B cell (primary cell): ENCODE data around the gene S100A12. TPM values are rescaled to one million over a fixed set of nuclear protein-coding genes. Genes with fewer than 3 reads are reported as not detected.

Experiments
- ATAC-seq: fragments of 200-7000 bp; cut with Tn5 transposase; one replicate; pipeline ENCODE4 v1.10.0; 2021; ENCODE audit warnings: low read depth, mild to moderate bottlenecking, moderate number of reproducible peaks, moderate library complexity
- CTCF ChIA-PET: fragments of 350-600 bp; sonication (Branson Sonifier 250); formaldehyde crosslinking; loops from one replicate; lab custom pipeline; 2021; ENCODE audit warnings: antibody characterized with exemption, inconsistent platforms; lab: Charles Lee
- POLR2A ChIA-PET: fragments of 350-600 bp; sonication (Branson Sonifier 250); formaldehyde crosslinking; loops from one replicate; lab custom pipeline; 2021; ENCODE audit warnings: antibody characterized with exemption; lab: Charles Lee
- DNase-seq: peaks from one replicate; pipeline ENCODE4 v3.0.0; 2013
- H2AFZ ChIP-seq: 2 replicates; pipeline ENCODE4 v1.6.1; 2012; ENCODE audit warnings: mild to moderate bottlenecking, low read depth, low read length; ENCODE audit not compliant: insufficient read depth, poor library complexity, severe bottlenecking
- H3K27ac ChIP-seq, 2 donors: 1 replicate in 1 of 2; 2 replicates in 1 of 2; pipeline ENCODE4 v1.5.1; 2012 to 2013; ENCODE audit warnings: low read length in 2 of 2, mild to moderate bottlenecking in 2 of 2, moderate library complexity in 1 of 2
- H3K27me3 ChIP-seq, 4 experiments: fragments of 200-600 bp in 1 of 4; sonication (generic) in 1 of 4; replicated peaks in 1 of 4; 1 replicate in 2 of 4; 2 replicates in 2 of 4; pipeline versions ENCODE4 v1.6.1 to v1.7.0; 2013 to 2016; ENCODE audit warnings: low read length in 3 of 4, mild to moderate bottlenecking in 2 of 4, mixed read lengths in 1 of 4, moderate library complexity in 1 of 4; ENCODE audit not compliant: insufficient read depth in 4 of 4, control insufficient read depth in 3 of 4; ENCODE audit errors: control extremely low read depth in 1 of 4
- H3K36me3 ChIP-seq, 2 experiments: replicated peaks in 1 of 2; 1 replicate in 1 of 2; 2 replicates in 1 of 2; pipeline versions ENCODE4 v1.6.1 to v1.7.1; 2013; ENCODE audit warnings: low read length in 1 of 2; ENCODE audit not compliant: insufficient read depth in 2 of 2, control insufficient read depth in 1 of 2; ENCODE audit errors: control extremely low read depth in 1 of 2, extremely low read depth in 1 of 2
- H3K4me1 ChIP-seq, 2 donors: fragments of 200-600 bp in 1 of 2; sonication (generic) in 1 of 2; 1 replicate in 1 of 2; 2 replicates in 1 of 2; pipeline versions ENCODE4 v1.5.1 to v1.6.1; 2013 to 2017; ENCODE audit warnings: low read length in 2 of 2; ENCODE audit not compliant: control insufficient read depth in 2 of 2, insufficient read depth in 2 of 2
- H3K4me2 ChIP-seq: replicated peaks from 2 replicates; pipeline ENCODE3; 2012; ENCODE audit warnings: mild to moderate bottlenecking, low read depth, low read length; ENCODE audit not compliant: poor library complexity, severe bottlenecking
- H3K4me3 ChIP-seq, 5 experiments: fragments of 200-600 bp in 1 of 5; sonication (generic) in 1 of 5; 1 replicate in 3 of 5; 2 replicates in 2 of 5; pipeline versions ENCODE4 v1.5.1 to v1.7.0; 2011 to 2016; ENCODE audit warnings: low read length in 4 of 5, mild to moderate bottlenecking in 4 of 5, low read depth in 2 of 5, control low read depth in 1 of 5, moderate library complexity in 1 of 5; ENCODE audit not compliant: insufficient read depth in 1 of 5; ENCODE audit errors: control extremely low read depth in 1 of 5, extremely low read depth in 1 of 5
- H3K79me2 ChIP-seq: fragments of 200-600 bp; sonication (generic); one replicate; pipeline ENCODE4 v1.6.0; 2016; ENCODE audit warnings: low read length; ENCODE audit not compliant: control insufficient read depth, insufficient read depth
- H3K9ac ChIP-seq: fragments of 200-600 bp; sonication (generic); 2 replicates; pipeline ENCODE4 v1.6.1; 2017; ENCODE audit warnings: mild to moderate bottlenecking, low read length, moderate library complexity
- H3K9me3 ChIP-seq, 3 donors: one replicate each; pipeline versions ENCODE4 v1.6.1 to v1.7.1; 2013; ENCODE audit warnings: low read length in 2 of 3; ENCODE audit not compliant: control insufficient read depth in 2 of 3, insufficient read depth in 1 of 3; ENCODE audit errors: control extremely low read depth in 1 of 3
- H4K20me1 ChIP-seq: 2 replicates; pipeline ENCODE4 v1.6.0; 2012; ENCODE audit warnings: mild to moderate bottlenecking, low read length; ENCODE audit not compliant: insufficient read depth, control insufficient read depth, poor library complexity, severe bottlenecking
- H3K27ac Mint-ChIP-seq: one replicate; pipeline ENCODE4 v1.8.0; 2021; ENCODE audit warnings: mixed read lengths
- H3K27me3 Mint-ChIP-seq: one replicate; pipeline ENCODE4 v1.8.0; 2021; ENCODE audit warnings: mixed read lengths
- H3K4me1 Mint-ChIP-seq: one replicate; pipeline ENCODE4 v1.8.0; 2021; ENCODE audit warnings: mixed read lengths
- H3K4me3 Mint-ChIP-seq: one replicate; pipeline ENCODE4 v1.8.0; 2021; ENCODE audit warnings: mixed read lengths
- H3K9me3 Mint-ChIP-seq: one replicate; pipeline ENCODE4 v1.8.0; 2022; ENCODE audit warnings: mixed read lengths; ENCODE audit not compliant: insufficient read depth
- EZH2 ChIP-seq: IDR thresholded peaks from 2 replicates; pipeline ENCODE4 v1.6.1; 2012; ENCODE audit warnings: borderline replicate concordance, low read depth, mild to moderate bottlenecking, moderate library complexity, low read length; ENCODE audit not compliant: insufficient read depth, poor library complexity, severe bottlenecking
- WGBS: methylation state at CpG from one replicate; pipeline ENCODE4 v1.1.5; 2013; ENCODE audit warnings: missing lambda C conversion rate; ENCODE audit not compliant: insufficient coverage; 5-methylcytosine and 5-hydroxymethylcytosine counted together
- intact Hi-C: fragments of 100-400 bp; cut with micrococcal nuclease; formaldehyde crosslinking; loops from one replicate; pipeline ENCODE4 v1.10.0; 2022
- polyA plus RNA-seq: library from polyadenylated mRNA; depleted of rRNA; stranded (reverse); fragments of >200 nt; gene quantifications from 2 replicates; pipeline ENCODE4 v1.2.3, GENCODE V29; 2012
- total RNA-seq, 2 donors: library from RNA; stranded (reverse); fragments of 120-200 nt in 1 of 2; gene quantifications; 1 replicate in 1 of 2; 2 replicates in 1 of 2; pipeline versions ENCODE4 v1.2.3 to v1.2.4, GENCODE V29; 2013 to 2022
- TF ChIP-seq, protein P1 (sequence below): fragments of 200-600 bp; IDR thresholded peaks from one replicate; pipeline ENCODE4 v1.8.0; 2022; ENCODE audit warnings: antibody characterized with exemption, mild to moderate bottlenecking

Gene S100A12
- total and polyA plus RNA-seq, 2 donors (not counting 1 experiment from before 2014, with no cell fraction given): 3.4 TPM; not detected in 1

- TF ChIP-seq, protein P1, sequence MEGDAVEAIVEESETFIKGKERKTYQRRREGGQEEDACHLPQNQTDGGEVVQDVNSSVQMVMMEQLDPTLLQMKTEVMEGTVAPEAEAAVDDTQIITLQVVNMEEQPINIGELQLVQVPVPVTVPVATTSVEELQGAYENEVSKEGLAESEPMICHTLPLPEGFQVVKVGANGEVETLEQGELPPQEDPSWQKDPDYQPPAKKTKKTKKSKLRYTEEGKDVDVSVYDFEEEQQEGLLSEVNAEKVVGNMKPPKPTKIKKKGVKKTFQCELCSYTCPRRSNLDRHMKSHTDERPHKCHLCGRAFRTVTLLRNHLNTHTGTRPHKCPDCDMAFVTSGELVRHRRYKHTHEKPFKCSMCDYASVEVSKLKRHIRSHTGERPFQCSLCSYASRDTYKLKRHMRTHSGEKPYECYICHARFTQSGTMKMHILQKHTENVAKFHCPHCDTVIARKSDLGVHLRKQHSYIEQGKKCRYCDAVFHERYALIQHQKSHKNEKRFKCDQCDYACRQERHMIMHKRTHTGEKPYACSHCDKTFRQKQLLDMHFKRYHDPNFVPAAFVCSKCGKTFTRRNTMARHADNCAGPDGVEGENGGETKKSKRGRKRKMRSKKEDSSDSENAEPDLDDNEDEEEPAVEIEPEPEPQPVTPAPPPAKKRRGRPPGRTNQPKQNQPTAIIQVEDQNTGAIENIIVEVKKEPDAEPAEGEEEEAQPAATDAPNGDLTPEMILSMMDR: no peak
- no peak for TF ChIP-seq EZH2
- WGBS: 79% methylated on average over 2 of the region's 6 CpGs
- no peaks in the 10 kb centered on the region for H3K4me1 ChIP-seq
- H3K36me3 ChIP-seq: no peaks in the 10 kb centered on the region
- Mint-ChIP-seq H3K27ac (no peak overlapping the region), H3K27me3 (peaks cover 41% of the 10 kb centered on the region), H3K4me3 (no peak overlapping the region), H3K9me3 (no peaks in the 10 kb centered on the region), H3K4me1 (no peaks in the 10 kb centered on the region)
- H3K79me2 ChIP-seq: no peaks in the 10 kb centered on the region
- H3K27me3 ChIP-seq: peaks cover 0 to 4% (median 0%) of the 10 kb centered on the region in 4 experiments
- no peak overlapping the region for H2AFZ ChIP-seq
- H3K27ac ChIP-seq: no peak overlapping the region
- POLR2A ChIA-PET: no interaction called here
- H3K9me3 ChIP-seq: no peaks in the 10 kb centered on the region
- DNase-seq (no peak), ATAC-seq (no peak)
- H4K20me1 ChIP-seq: no peaks in the 10 kb centered on the region
- CTCF ChIA-PET: no interaction called here
- H3K9ac ChIP-seq: no peak overlapping the region
- H3K4me3 ChIP-seq: no peak overlapping the region
- intact Hi-C loops: no loop called here
- H3K4me2 ChIP-seq: no peak overlapping the region
Measured at GRCh38 chr1:153395776-153396175, 20.4 kb upstream of the S100A12 start.

- no peaks in the 10 kb centered on the region for H3K9me3 Mint-ChIP-seq
- DNase-seq: no peak
- peaks cover 41% of the 10 kb centered on the region for H3K27me3 Mint-ChIP-seq
- no peak overlapping the region for H3K9ac ChIP-seq
- H3K27ac ChIP-seq: no peak overlapping the region
- no peaks in the 10 kb centered on the region for H3K36me3 ChIP-seq
- no peaks in the 10 kb centered on the region for H3K4me1 ChIP-seq
- H3K4me1 Mint-ChIP-seq: no peaks in the 10 kb centered on the region
- no peak overlapping the region for H3K4me2 ChIP-seq
- no peak overlapping the region for H2AFZ ChIP-seq
- intact Hi-C loops: no loop called here
- ChIA-PET POLR2A (no interaction called here), CTCF (no interaction called here)
- no peak overlapping the region for H3K27ac Mint-ChIP-seq
- 86% methylated on average over 7 of the region's 7 CpGs for WGBS
- no peak for ATAC-seq
- no peak overlapping the region for H3K4me3 Mint-ChIP-seq
- H3K27me3 ChIP-seq: peaks cover 0 to 4% (median 0%) of the 10 kb centered on the region in 4 experiments
- no peaks in the 10 kb centered on the region for H4K20me1 ChIP-seq
- H3K9me3 ChIP-seq: no peaks in the 10 kb centered on the region
- no peaks in the 10 kb centered on the region for H3K79me2 ChIP-seq
- TF ChIP-seq, protein P1: no peak
- no peak for TF ChIP-seq EZH2
- H3K4me3 ChIP-seq: no peak overlapping the region
Measured at GRCh38 chr1:153395136-153395685, 19.8 kb upstream of the S100A12 start.
